GM19438 (cell line): ENCODE measurements around the gene AK9.
A peak's percentile ranks its signal among the peaks of the same experiment; 100 is the strongest.
"Not testable (repeated sequence)": the region's sequence is repeated elsewhere in the genome, so short reads cannot be mapped to it uniquely, and the experiment has no call there.

Source experiments
- ATAC-seq: cut with Tn5 transposase; IDR thresholded peaks from one replicate; pipeline ENCODE4 v1.9.1; 2021; ENCODE audit warnings: low read depth; ENCODE audit not compliant: unreplicated experiment

AK9 gene

DNA sequence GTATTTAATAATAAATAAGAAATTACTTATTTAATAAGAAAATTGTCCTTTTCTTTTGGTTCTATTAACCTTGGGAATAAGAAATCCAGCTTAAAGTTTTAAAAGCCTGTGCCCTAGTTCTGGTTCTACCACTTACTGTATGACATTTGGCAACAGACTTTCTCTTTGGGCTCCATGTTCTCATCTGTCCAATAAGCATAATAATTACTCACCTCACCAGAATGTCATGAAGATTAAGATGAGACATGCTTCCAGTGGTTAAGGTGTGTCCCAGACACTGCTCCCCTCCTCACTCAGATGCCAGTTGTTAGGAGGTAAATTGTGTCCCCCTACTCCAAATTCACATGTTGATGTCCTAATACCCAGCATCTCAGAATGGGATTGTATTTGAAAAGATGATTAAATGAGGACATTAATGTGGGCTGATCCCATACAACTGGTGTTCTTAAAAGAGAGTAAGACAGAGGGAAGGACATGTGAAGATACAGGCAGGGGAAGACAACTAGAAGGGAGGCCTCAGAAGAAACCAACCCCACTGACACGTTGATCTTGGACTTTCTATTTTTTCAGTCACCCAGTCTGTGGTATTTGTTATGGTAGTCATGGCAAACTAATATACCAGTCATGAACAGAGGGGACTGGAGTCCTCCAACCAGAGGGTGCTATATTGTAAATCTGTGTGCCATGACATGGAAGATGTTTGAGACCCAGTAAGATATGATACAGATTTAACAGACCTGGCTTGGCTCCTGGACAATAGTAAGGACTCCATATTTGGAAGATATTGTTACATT is 229.1 kb downstream of the AK9 start:
- ATAC-seq = no peak

- ATAC-seq = not testable (repeated sequence)
Observed at GRCh38 chr6:109461205-109461604, 229.8 kb downstream of the AK9 start.

- no peak for ATAC-seq
Observed at GRCh38 chr6:109460161-109460829, 230.7 kb downstream of the AK9 start.

GRCh38 chr6:109458774-109459531 is 232.0 kb downstream of the AK9 start:
- no peak for ATAC-seq

- ATAC-seq = no peak
Observed at GRCh38 chr6:109457562-109457996, 233.4 kb downstream of the AK9 start.

DNA sequence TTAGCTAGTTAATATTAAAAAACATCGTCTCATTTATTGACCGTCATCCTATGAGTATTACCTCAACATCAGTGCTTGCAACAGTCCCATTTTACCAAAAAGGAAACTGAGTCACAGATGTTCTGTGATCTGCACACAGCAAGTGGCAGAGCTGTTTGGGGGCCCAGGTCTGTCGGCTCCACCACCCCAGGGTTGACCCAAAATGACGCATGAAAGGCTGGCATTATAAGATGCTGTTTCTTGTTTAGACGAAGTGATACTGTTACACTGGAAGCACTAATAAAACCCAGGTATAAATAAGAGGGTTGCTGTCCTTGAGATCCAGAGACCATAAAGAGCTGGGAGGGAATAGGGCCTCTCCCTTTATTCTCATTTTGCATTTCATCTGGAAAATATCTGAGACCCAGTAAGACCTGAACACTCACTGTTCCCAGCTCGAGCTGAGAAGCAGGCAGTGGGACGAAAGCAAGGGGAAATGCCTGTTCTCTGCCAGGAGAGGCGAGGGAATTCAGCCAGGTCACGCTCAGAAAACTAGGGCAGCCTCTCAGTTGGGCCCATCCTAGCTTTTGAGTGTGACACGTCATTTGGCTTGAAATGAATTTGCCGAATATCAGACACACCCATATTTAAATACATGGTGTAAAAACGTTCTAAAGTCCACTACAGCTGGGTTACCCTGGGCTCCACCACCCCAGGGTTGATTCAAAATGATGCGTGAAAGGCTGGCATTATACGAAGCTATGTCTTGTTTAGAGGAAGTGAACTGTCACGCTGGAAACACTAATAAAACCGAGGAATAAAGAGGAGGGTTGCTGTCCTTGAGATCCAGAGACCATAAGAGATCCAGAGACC is 234.1 kb downstream of the AK9 start:
- no peak for ATAC-seq

DNA sequence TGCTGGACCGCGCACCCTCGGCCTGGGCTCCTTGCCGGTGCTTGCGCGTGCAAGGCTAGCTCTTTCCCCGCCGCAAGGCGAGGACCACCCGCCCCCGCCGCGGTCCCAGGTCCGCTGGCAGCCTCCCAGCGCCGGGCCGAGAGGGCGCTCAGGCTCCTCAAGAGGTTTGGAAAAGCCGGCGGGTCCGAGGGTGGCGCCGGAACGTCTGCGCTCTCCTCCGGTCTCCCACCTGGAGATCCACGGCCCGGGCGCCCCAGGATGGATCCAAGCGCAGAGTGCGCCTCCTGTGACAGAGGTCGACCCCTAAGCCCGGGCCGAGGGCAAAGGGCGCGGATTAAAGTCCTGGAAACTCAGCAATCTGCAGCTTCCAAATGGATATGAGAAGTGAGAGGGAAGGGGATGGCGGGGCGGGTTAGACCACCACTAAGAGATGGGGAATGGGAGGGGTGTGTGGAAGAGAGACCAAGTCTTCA is 234.9 kb downstream of the AK9 start:
- peak; percentile 7 for ATAC-seq

DNA sequence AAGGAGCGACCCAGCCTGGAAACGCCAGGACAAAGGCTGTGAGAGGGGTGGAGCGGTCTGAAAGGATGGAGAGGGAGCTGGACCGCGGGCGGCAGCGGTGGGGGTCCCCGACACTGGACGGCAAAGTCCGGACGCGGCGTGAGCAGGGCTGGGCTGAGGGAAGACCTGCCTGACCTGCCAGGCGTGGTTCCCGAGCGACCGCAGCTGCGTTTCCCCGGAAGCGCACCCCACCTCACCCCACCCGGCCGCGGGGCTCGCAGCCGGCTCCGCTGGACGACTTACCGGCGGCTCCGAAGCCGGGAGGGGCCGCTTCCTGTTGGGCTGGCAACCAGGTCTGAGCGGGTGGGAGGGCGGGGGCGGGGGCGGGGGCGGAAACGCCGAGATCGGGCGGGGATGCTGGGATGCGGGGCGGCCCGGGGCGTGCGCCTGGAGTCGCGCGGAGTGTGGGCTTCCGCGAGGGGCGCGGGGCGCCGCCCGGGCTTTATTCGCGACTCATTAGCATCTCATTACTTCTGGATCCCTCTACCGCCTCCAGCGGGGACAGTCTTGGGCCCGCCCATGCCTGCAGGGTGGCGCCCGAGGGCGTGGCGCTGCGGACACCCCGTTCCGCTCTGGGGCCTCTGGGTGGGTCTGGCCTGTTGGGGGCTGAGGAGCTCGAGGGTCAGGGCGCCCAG is 235.4 kb downstream of the AK9 start, which contains the start of gene MICAL1:
MICAL1 (minus strand) TSS at position 336 of the 674 bp plus-strand sequence. CDS start 1,576 bp downstream, outside the sequence.
- ATAC-seq = peak; percentile 52

DNA sequence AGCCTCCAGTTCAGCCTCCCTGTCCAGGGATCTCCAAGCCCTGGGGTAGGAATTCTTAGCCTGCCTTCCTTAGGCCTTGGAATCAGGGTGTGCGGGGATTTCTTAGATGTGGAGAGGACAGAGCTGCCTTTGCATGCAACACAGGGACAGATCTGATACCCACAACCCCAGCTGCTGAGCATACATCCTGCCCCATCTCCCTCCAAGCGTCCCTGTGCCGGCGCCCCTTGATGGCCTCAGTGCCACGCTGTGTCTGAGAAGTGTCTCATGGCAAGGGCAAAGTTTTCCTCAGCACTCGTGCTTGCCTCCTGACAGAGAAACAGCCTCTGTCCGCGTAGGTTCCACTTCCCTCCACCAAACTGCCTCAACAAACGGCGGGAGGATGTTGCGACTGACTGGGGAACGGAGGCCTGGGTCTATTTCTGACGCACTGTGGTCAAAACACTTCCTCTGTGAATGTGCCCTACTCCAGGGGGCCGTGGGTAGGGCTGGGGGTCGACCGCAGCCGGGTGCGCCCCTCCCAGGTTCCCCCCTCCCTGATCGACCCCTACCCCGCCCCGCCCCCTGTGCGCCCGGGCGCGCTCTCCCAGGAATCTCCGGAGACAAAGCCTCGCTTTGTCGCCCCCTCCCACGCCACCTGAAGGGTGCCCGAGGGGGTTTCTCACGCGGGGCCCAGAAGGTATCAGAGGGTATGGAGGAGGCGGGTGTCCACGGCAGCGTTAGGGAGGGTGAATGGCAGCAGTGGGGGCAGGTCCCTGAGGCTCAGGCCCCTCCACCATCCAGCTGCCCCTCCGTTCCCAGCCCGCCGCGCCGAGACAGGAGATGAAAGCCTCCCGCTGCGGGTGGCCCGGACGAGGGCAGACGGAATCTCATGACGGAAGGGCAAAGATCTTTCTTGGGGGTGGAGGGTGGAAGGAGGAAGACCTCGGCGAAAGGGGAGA is 236.2 kb downstream of the AK9 start:
- peak; percentile 35 for ATAC-seq

GRCh38 chr6:109453594-109454495 is 237.2 kb downstream of the AK9 start:
- ATAC-seq = no peak

DNA sequence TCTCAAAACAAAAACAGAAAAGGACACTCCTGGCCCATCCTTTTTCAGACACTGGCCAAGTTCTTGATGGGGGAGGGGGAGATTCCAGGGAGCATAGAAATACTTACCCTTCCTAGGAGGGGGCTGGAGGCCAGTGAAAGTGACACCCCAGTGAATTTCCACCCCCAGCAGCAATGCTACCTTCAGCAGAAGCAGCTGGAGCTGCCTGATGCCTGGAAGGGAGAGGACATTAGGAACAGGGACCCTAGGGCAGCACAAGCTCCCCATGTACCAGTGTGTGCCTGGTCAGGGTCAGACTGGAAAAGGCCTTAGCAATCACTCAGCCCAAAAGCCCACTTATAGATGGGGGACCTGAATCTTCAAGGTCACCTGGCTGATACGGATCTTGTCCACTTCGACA is 237.8 kb downstream of the AK9 start:
- ATAC-seq = no peak

DNA sequence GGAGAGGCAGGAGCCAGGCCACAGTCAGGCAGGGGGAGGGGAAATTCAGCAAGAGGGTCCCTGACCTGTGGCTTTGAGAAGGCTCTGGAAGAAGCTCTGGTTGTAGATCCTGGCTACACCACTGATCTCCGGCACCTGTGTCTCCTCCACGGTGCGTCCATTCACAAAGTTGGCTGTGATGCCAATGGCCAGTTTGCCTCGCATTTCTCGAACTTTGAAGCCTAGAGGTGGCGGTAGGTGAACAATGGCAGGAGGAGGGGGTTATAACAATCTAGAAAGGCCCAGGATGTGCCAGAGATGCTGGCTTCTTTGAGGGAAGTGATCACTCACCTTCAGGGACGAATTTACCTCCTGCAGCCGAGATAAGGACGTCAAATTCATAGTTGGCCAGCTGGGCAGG is 238.8 kb downstream of the AK9 start:
- ATAC-seq = no peak

GRCh38 chr6:109451376-109451775 is 239.6 kb downstream of the AK9 start:
- no peak for ATAC-seq

DNA sequence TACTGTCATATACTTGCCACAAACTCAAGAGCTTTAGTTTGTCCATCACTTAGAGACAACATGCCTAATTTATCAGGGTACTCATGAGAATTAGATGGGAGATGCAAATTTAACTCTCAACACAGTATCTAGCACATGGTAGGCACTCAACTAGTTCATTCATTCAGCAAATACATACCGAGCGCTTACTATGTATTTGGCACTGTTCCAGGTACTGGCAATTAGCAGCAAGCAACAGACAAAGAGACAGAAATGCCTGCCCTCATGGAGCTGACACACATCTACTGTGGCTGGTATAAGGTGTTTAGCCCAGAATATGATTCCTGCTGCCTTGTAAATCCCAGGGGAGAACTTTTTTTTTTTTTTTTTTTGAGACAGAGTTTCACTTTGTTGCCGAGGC is 240.2 kb downstream of the AK9 start:
- no peak for ATAC-seq

GRCh38 chr6:109449795-109450673 is 241.0 kb downstream of the AK9 start:
- ATAC-seq = no peak

DNA sequence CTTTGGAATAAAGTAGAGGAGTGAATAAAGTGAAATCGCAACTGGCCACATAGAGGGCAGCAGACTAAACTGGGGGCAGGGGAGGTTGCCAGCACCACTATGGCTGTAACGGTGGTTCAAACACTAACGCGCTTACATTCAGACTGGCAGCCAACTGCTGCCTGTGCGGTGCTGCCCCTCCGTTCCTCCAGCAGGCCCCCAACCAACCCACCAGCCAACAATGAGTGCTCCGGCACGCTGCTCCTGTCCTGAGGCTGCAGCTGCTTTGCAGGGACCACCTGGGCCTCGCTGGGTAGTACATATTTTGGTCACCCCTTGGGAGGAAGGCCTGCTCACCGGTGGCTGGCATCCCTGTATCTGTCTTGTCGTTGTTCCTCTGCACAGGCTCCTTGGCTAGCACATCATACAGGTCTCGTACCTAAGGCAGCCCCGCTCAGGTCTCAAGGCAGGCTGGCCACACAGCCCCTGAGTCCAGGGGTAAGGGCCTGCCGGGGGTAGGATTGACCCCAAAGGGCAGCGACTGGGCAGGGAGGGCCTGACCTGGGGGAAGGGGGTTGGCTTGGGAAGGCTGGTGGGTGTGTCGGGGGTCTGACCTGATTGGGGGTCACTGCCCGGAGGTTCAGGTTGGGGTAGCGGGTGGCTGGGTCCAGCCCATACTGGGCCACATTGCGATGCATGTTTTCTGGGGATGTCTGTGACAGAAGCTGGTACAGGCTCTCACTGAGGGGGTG is 241.8 kb downstream of the AK9 start:
- no peak for ATAC-seq
